GM18502 (cell line): ENCODE measurements around the gene DPEP3.

ENCODE experiments used
- ATAC-seq: cut with Tn5 transposase; IDR thresholded peaks from one replicate; pipeline ENCODE4 v1.9.1; 2021; ENCODE audit warnings: mild to moderate bottlenecking; ENCODE audit not compliant: unreplicated experiment, poor library complexity

DPEP3 gene

DNA sequence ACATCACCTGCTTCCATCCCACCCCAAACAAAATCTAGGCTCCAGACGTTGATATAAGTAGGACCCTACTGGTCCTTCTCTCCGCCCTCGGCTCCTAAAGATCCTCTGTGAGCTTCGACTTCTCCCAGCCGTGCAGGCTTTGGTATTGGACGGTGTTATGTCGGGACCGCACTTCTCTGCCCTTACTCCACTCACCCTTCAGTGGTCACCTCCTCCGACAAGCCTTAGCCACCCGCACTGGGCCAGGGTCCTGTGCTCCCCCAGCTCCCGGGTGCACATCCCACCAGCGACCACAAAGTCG, 45.2 kb downstream of the DPEP3 start:
- no peak for ATAC-seq

DNA sequence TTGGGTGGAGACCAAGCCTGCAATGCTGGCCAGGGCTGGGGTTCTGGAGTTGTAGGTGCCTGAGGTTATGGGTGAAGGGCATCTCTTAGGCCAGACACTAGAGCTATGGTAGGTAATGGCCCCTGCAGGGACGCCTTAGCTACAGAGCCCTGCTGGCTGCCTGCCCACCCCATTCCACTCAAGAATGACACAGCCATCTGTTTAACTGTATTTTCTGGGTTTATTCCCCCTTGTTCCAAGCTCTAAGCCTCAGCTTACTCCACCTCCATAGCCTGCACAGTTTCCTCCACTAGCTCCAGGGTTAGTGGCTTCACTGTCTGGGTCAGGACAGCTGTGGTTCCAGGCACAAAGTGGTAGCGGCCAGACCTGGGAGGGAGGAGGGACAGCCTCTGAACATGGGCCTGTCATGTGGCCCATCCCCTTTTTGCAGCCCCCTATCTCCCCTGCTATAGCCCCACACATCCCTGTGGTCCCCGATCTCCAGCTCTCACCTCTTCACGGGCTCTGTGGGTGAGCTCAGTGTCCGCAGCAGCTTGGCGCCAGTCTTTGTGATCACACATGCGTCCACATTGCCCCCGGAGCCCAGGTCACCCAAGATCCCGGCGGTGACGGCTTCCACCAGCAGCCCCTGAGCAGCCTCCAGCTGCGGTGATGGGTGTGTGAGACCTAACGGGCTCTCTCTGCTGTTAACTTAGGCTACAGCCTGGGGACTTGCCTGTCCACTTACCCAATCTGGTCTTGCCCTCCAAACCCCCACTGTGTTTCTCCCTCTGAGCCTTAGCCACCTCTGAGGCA, 45.8 kb downstream of the DPEP3 start:
- no peak for ATAC-seq

DNA sequence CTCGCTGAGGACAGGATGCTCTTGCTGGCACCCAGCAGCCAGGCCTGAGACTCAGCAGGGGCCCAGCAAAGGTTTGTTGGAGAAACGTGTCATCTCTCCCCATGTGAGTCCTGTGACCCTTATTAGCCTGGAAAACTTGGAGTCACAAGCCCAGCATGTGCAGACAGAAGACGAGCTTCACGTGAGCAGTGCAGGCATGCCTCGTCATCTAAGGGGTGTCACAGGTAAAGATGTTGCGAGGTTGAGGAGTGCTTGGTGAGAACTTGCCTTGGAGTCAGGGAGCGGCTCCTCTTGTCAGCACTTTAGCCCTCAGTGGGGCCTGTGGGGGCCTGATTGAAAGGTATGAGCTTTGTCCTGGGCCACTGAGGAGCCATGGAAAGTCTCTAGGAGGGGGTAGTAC, 46.5 kb downstream of the DPEP3 start:
- no peak for ATAC-seq

DNA sequence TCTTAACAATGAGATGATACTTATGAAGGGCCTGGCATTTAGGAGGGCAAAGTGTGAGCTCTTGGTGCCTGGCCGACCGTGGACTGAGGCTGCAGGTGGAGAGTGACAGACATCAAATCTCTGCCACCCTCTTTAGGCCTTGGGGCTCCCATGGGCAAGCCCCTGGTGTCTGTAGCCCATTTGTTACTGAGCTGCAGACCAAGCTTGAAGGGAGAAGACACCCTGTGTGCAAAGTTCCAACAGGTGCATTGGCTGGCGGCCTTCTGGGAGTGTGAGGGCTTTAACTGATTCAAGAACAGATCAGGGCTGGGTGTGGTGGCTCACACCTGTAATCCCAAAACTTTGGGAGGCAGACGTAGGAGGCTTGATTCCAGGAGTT, 47.8 kb downstream of the DPEP3 start:
- no peak for ATAC-seq

DNA sequence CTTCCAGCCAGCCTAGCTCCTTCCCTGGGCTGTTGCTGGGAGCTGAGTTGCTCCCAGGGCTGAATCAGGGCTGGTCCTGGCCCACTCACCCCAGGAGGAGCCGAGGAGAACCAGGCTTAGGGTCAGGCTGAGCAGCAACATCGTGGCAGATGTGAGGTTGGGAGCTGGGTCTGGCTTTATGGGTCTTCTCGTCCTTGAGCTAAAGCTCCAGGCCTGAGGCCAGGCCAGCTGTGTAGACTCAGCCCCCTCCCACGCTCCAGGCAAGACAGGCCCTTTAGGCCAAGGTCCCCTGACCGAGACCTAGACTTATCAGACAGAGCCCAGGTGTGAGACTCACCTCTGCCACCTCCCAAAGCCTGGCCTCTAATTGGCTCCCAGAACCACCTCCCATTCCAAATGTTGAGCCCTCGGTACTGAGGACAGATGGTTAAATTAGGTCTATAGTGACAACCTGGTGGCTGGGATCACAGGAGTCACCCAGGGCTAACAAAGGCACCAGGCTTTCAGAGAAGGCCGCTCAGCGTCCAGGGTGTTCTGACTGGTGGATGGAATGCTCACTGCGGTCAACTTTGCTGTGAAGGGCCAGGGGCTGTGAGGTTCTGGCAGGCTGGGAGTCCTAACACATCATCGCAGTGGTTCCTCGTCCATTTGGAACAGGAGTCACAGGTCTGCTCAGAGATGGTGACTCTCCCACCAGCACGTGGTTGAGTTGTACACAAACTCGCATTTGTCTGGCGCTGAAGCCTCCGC, 48.4 kb downstream of the DPEP3 start, which contains the start of gene CTRL:
Gene CTRL (minus strand): TSS at position 151 of the 750 bp plus-strand sequence. CDS start 10 bp downstream, at position 141.
- ATAC-seq: no peak

DNA sequence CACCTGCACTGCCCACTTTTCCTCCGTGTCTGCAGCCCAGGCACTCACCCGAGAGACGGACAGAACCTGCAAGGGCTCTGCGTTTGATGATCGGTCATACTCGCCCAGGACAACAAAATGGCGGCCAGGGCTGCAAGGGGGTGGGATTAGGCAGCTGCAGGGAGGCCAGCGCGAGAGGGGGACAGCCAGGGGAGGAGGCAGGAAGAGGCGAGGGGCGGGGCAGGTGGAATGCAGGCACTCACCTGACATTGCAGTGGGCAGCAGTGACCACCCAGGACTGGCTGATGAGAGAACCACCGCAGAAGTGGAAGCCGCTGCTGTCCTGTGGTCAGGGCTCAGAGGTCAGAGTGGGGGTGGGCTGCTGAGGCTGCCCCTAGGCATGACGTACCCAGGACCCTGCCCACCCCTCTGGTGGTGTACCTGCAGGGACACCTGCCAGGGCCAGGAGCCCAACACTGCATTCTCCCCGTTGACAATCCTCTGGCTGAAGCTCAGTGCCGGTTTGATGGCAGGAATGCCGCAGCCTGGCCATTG, 49.6 kb downstream of the DPEP3 start:
- ATAC-seq: no peak

DNA sequence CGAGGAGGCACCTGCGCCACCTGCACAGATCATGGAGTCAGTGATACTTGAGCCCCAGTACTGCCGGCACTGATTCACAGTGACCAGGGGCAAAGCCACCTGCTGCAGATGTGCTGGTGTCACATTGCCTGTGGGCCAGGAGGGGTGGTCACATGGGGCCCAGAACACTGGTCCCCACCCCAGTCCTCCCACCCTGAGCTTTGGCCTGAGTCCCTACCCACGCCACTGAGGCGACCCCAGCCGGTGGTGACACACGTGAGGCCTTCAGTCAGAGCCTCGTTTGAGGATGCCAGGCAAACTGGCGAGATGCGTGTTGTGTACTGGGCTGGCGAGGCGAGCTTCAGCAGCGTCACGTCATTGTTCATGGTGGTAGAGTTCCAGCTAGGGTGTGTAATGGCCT, 50.1 kb downstream of the DPEP3 start:
- ATAC-seq: no peak

DNA sequence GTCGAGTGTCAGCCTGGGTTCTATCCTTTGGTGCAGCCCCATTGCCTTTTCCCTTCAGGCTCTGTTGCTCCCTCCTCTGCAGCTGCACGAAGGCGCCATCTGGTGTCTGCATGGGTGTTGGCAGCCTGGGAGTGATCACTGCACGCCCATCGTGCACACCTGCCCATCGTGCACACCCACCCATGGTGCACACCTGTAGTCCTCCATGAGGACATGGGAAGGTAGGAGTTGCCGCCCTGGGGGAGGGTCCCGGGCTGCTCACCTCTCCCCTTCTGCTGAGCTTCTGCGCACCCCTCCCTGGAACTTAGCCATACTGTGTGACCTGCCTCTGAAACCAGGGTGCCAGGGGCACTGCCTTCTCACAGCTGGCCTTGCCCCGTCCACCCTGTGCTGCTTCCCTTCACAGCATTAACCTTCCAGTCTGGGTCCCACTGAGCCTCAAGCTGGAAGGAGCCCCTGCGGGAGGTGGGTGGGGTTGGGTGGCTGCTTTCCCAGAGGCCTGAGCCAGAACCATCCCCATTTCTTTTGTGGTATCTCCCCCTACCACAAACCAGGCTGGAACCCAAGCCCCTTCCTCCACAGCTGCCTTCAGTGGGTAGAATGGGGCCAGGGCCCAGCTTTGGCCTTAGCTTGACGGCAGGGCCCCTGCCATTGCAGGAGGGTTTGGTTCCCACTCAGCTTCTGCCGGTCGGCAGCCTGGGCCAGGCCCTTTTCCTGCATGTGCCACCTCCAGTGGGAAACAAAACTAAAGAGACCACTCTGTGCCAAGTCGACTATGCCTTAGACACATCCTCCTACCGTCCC, 51.5 kb downstream of the DPEP3 start:
- ATAC-seq: peak; percentile 62

DNA sequence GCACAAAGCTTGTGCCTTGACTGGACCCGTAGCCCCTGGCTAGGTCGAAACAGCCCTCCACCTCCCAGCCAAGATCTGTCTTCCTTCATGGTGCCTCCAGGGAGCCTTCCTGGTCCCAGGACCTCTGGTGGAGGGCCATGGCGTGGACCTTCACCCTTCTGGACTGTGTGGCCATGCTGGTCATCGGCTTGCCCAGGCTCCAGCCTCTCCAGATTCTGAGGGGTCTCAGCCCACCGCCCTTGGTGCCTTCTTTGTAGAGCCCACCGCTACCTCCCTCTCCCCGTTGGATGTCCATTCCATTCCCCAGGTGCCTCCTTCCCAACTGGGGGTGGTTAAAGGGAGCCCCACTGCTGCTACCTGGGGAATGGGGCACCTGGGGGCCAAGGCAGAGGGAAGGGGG, 52.2 kb downstream of the DPEP3 start:
- ATAC-seq: no peak

DNA sequence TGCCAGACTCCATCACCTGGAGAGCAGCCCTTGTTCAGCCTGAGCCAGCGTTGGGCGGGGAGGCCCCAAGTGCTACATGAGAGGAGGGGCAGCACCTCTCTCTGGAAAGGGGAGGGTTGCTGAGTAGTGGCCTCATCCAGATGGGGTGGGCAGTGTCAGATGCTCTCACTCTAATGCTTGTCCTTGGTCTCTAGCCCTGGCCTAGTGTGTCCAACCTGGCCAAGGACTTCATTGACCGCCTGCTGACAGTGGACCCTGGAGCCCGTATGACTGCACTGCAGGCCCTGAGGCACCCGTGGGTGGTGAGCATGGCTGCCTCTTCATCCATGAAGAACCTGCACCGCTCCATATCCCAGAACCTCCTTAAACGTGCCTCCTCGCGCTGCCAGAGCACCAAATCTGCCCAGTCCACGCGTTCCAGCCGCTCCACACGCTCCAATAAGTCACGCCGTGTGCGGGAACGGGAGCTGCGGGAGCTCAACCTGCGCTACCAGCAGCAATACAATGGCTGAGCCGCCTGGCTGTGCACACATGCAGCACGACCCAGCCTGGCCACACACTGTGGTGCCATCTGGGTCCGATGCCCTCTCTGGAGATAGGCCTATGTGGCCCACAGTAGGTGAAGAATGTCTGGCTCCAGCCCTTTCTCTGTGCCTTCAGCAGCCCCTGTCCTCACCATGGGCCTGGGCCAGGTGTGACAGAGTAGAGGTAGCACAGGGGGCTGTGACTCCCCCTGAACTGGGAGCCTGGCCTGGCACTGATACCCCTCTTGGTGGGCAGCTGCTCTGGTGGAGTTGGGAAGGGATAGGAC, 53.0 kb downstream of the DPEP3 start:
- ATAC-seq: no peak

DNA sequence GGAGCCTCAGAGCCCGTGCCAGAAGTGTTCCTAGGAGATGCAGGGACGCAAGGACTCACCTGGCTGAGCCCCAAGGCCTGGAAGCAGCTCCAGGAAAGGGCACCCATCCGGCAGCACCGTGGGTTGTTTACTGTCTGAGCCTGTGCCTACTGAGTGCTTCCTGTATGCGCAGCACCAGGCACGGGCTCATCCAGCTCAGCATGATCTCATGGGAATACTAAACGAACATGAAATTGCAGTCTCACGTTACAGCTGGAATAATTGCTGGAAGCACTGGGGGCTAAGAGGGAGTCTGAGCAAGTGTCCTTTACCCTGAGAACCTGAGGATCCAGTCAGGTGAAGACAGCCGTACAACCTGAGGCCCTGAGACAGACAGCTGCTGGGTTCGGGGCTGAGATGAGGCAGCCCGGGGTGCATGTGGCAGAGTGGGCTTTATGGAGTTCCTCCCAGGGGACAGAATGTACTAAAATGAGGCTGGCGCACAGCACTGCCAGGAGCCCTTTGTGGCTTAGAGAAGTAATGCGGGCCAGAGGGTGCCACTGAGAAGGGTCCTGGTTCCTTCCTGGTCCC, 54.0 kb downstream of the DPEP3 start:
- ATAC-seq: no peak
